Activated CD8-positive, alpha-beta T cell treated with anti-CD3 and anti-CD28 coated beads, Interleukin-2, amount 10 ng/mL, durations not matched to agents 7 days and 5 days (primary cell): ENCODE measurements around the gene CHD5. TPM values are rescaled to one million over a fixed set of nuclear protein-coding genes. Genes with fewer than 3 reads are reported as not detected.

Source experiments
- ATAC-seq: fragments of 150-1000 bp; cut with Tn5 transposase; one replicate; pipeline ENCODE4 v1.10.0; 2021; ENCODE audit warnings: moderate library complexity
- CTCF ChIA-PET: fragments of 350-600 bp; sonication (Branson Sonifier 250); formaldehyde crosslinking; loops from one replicate; lab custom pipeline; 2021; ENCODE audit warnings: antibody characterized with exemption; lab: Charles Lee
- POLR2A ChIA-PET: fragments of 350-600 bp; sonication (Branson Sonifier 250); formaldehyde crosslinking; loops from one replicate; lab custom pipeline; 2021; ENCODE audit warnings: antibody characterized with exemption; lab: Charles Lee
- DNase-seq: peaks from one replicate; pipeline ENCODE4 v3.0.0-alpha.2; 2020
- H3K27ac Mint-ChIP-seq: one replicate; pipeline ENCODE4 v1.8.0; 2021; ENCODE audit warnings: mild to moderate bottlenecking, mixed read lengths
- H3K27me3 Mint-ChIP-seq: one replicate; pipeline ENCODE4 v1.8.0; 2021; ENCODE audit warnings: low read depth, mixed read lengths
- H3K36me3 Mint-ChIP-seq: one replicate; pipeline ENCODE4 v1.8.0; 2021; ENCODE audit warnings: low read depth, mixed read lengths
- H3K4me1 Mint-ChIP-seq: one replicate; pipeline ENCODE4 v1.8.0; 2021; ENCODE audit warnings: low read depth, mixed read lengths
- H3K4me3 Mint-ChIP-seq: one replicate; pipeline ENCODE4 v1.8.0; 2021; ENCODE audit warnings: mild to moderate bottlenecking, mixed read lengths
- H3K9me3 Mint-ChIP-seq: one replicate; pipeline ENCODE4 v1.8.0; 2022; ENCODE audit warnings: mixed read lengths; ENCODE audit not compliant: insufficient read depth
- total RNA-seq, 2 experiments: library from RNA; stranded (reverse); gene quantifications; one replicate each; pipeline ENCODE4 v1.2.3, GENCODE V29; 2021

The CHD5 gene
- total RNA-seq, 2 experiments from 2014 or later = 0.23 to 0.47 TPM

GRCh38 chr1:6199298-6200187 is 19.4 kb upstream of the CHD5 start, which contains the start of gene RPL22:
Gene RPL22, minus strand, starts transcription at chr1:6199595. Its CDS starts 22 bp downstream, at chr1:6199573.
- POLR2A ChIA-PET = interaction anchor here (1.0 to 1.2 kb wide), 3 partner anchors 9 to 206 kb away, joined by 3 read pairs; no protein-coding TSS in a partner anchor
- CTCF ChIA-PET = interaction anchor here (1.1 to 3.6 kb wide), 5 partner anchors 14 to 170 kb away, joined by 3 to 13 read pairs (median 4); no protein-coding TSS in a partner anchor
- peaks cover 27% of the 10 kb centered on the region for H3K36me3 Mint-ChIP-seq
- no peaks in the 10 kb centered on the region for H3K27me3 Mint-ChIP-seq
- ATAC-seq (peak; percentile 98), DNase-seq (peak; percentile 99)
- peaks cover 42% of the 10 kb centered on the region for H3K4me1 Mint-ChIP-seq
- H3K27ac Mint-ChIP-seq = peak within 1 kb of the TSS; percentile 70
- H3K4me3 Mint-ChIP-seq = peak within 1 kb of the TSS; percentile 82
- no peaks in the 10 kb centered on the region for H3K9me3 Mint-ChIP-seq

GRCh38 chr1:6198646-6199297 is 18.7 kb upstream of the CHD5 start:
- peak overlapping the region; percentile 70 for H3K27ac Mint-ChIP-seq
- H3K9me3 Mint-ChIP-seq = no peaks in the 10 kb centered on the region
- ChIA-PET POLR2A (interaction anchor here (0.7 to 1.2 kb wide), 4 partner anchors 8 to 205 kb away, joined by 3 read pairs; no protein-coding TSS in a partner anchor), CTCF (interaction anchor here (0.6 to 3.6 kb wide), 6 partner anchors 13 to 964 kb away, joined by 3 to 13 read pairs (median 3); no protein-coding TSS in a partner anchor)
- DNase-seq (peak; percentile 51), ATAC-seq (peak; percentile 48)
- peak overlapping the region; percentile 82 for H3K4me3 Mint-ChIP-seq
- peaks cover 33% of the 10 kb centered on the region for H3K36me3 Mint-ChIP-seq
- peaks cover 41% of the 10 kb centered on the region for H3K4me1 Mint-ChIP-seq
- no peaks in the 10 kb centered on the region for H3K27me3 Mint-ChIP-seq

GRCh38 chr1:6197746-6198427 is 17.8 kb upstream of the CHD5 start:
- CTCF ChIA-PET = interaction anchor here (0.6 to 3.6 kb wide), 4 partner anchors 12 to 963 kb away, joined by 3 to 13 read pairs (median 6); no protein-coding TSS in a partner anchor
- POLR2A ChIA-PET = no interaction called here
- no peaks in the 10 kb centered on the region for H3K9me3 Mint-ChIP-seq
- H3K27ac Mint-ChIP-seq = peak overlapping the region; percentile 70
- peaks cover 37% of the 10 kb centered on the region for H3K36me3 Mint-ChIP-seq
- peaks cover 41% of the 10 kb centered on the region for H3K4me1 Mint-ChIP-seq
- no peak for DNase-seq
- no peaks in the 10 kb centered on the region for H3K27me3 Mint-ChIP-seq
- H3K4me3 Mint-ChIP-seq = peak overlapping the region; percentile 82
- no peak for ATAC-seq

GRCh38 chr1:6191968-6192367 is 11.8 kb upstream of the CHD5 start:
- Mint-ChIP-seq H3K27ac (no peak overlapping the region), H3K4me3 (no peak overlapping the region), H3K4me1 (peaks cover 17% of the 10 kb centered on the region), H3K36me3 (peaks cover 46% of the 10 kb centered on the region), H3K27me3 (no peaks in the 10 kb centered on the region), H3K9me3 (no peaks in the 10 kb centered on the region)
- ChIA-PET POLR2A (interaction anchor here (0.6 to 0.9 kb wide), 2 partner anchors 14 to 204 kb away, joined by 3 to 4 read pairs; no protein-coding TSS in a partner anchor), CTCF (interaction anchor here (1.5 kb wide), 1 partner anchor 14 kb away, joined by 3 read pairs; the partner anchor contains the start of gene RNF207)
- DNase-seq (no peak), ATAC-seq (no peak)

GRCh38 chr1:6188466-6188865 is 8.3 kb upstream of the CHD5 start:
- Mint-ChIP-seq H3K9me3 (no peaks in the 10 kb centered on the region), H3K4me3 (no peak overlapping the region), H3K36me3 (peaks cover 48% of the 10 kb centered on the region), H3K27me3 (no peaks in the 10 kb centered on the region), H3K27ac (no peak overlapping the region), H3K4me1 (peaks cover 12% of the 10 kb centered on the region)
- POLR2A ChIA-PET = interaction anchor here (0.6 kb wide), 1 partner anchor 11 kb away, joined by 3 read pairs; no protein-coding TSS in a partner anchor
- CTCF ChIA-PET = no interaction called here
- ATAC-seq (no peak), DNase-seq (no peak)

GRCh38 chr1:6185635-6186382 is 5.7 kb upstream of the CHD5 start:
- Mint-ChIP-seq H3K27ac (no peak overlapping the region), H3K36me3 (peaks cover 40% of the 10 kb centered on the region)

GRCh38 chr1:6185151-6185550 is 5.0 kb upstream of the CHD5 start:
- peaks cover 20% of the 10 kb centered on the region for H3K4me1 Mint-ChIP-seq
- DNase-seq = no peak
- no peaks in the 10 kb centered on the region for H3K9me3 Mint-ChIP-seq
- no peak overlapping the region for H3K4me3 Mint-ChIP-seq
- POLR2A ChIA-PET = interaction anchor here (0.8 kb wide), 1 partner anchor 20 kb away, joined by 3 read pairs; no protein-coding TSS in a partner anchor
- ATAC-seq = no peak
- CTCF ChIA-PET = interaction anchor here (0.6 to 1.6 kb wide), 11 partner anchors 9 to 257 kb away, joined by 3 to 13 read pairs (median 3); partner anchors contain the start of genes ACOT7, RNF207 and RPL22
- no peak overlapping the region for H3K27ac Mint-ChIP-seq
- peaks cover 19% of the 10 kb centered on the region for H3K27me3 Mint-ChIP-seq
- peaks cover 35% of the 10 kb centered on the region for H3K36me3 Mint-ChIP-seq

More at GRCh38 chr1:6185635-6186382, 5.7 kb upstream of the CHD5 start:
- ATAC-seq = no peak
- Mint-ChIP-seq H3K4me3 (no peak overlapping the region), H3K27me3 (peaks cover 17% of the 10 kb centered on the region), H3K9me3 (no peaks in the 10 kb centered on the region), H3K4me1 (peaks cover 17% of the 10 kb centered on the region)
- POLR2A ChIA-PET = interaction anchor here (0.8 kb wide), 1 partner anchor 19 kb away, joined by 3 read pairs; no protein-coding TSS in a partner anchor
- peak; percentile 45 for DNase-seq
- CTCF ChIA-PET = interaction anchor here (0.6 to 1.6 kb wide), 11 partner anchors 8 to 256 kb away, joined by 3 to 13 read pairs (median 3); partner anchors contain the start of genes ACOT7, RNF207 and RPL22

- peaks cover 16% of the 10 kb centered on the region for H3K4me1 Mint-ChIP-seq
- H3K4me3 Mint-ChIP-seq = no peak overlapping the region
- no peaks in the 10 kb centered on the region for H3K9me3 Mint-ChIP-seq
- peak overlapping the region; percentile 8 for H3K27ac Mint-ChIP-seq
- DNase-seq (no peak), ATAC-seq (no peak)
- POLR2A ChIA-PET = no interaction called here
- H3K27me3 Mint-ChIP-seq = peaks cover 19% of the 10 kb centered on the region
- CTCF ChIA-PET = interaction anchor here (1.4 to 1.6 kb wide), 2 partner anchors 22 to 142 kb away, joined by 3 read pairs; partner anchors contain the start of gene RNF207
- peaks cover 31% of the 10 kb centered on the region for H3K36me3 Mint-ChIP-seq
Measured at GRCh38 chr1:6184083-6184783, 4.1 kb upstream of the CHD5 start.

GRCh38 chr1:6183520-6183989 is 3.4 kb upstream of the CHD5 start:
- DNase-seq (no peak), ATAC-seq (no peak)
- ChIA-PET POLR2A (no interaction called here), CTCF (interaction anchor here (1.4 kb wide), 1 partner anchor 142 kb away, joined by 3 read pairs; no protein-coding TSS in a partner anchor)
- H3K9me3 Mint-ChIP-seq = no peaks in the 10 kb centered on the region
- peaks cover 27% of the 10 kb centered on the region for H3K36me3 Mint-ChIP-seq
- H3K27ac Mint-ChIP-seq = peak overlapping the region; percentile 8
- peaks cover 25% of the 10 kb centered on the region for H3K27me3 Mint-ChIP-seq
- H3K4me3 Mint-ChIP-seq = no peak overlapping the region
- peaks cover 16% of the 10 kb centered on the region for H3K4me1 Mint-ChIP-seq

GRCh38 chr1:6181347-6181770 is 1.2 kb upstream of the CHD5 start:
- CTCF ChIA-PET = no interaction called here
- Mint-ChIP-seq H3K36me3 (peaks cover 19% of the 10 kb centered on the region), H3K27me3 (peaks cover 35% of the 10 kb centered on the region), H3K9me3 (no peaks in the 10 kb centered on the region), H3K4me3 (no peak overlapping the region), H3K4me1 (peaks cover 16% of the 10 kb centered on the region), H3K27ac (no peak overlapping the region)
- ATAC-seq (no peak), DNase-seq (no peak)
- POLR2A ChIA-PET = no interaction called here
